ENCODE measurements around the gene EP400.

Gene EP400

DNA sequence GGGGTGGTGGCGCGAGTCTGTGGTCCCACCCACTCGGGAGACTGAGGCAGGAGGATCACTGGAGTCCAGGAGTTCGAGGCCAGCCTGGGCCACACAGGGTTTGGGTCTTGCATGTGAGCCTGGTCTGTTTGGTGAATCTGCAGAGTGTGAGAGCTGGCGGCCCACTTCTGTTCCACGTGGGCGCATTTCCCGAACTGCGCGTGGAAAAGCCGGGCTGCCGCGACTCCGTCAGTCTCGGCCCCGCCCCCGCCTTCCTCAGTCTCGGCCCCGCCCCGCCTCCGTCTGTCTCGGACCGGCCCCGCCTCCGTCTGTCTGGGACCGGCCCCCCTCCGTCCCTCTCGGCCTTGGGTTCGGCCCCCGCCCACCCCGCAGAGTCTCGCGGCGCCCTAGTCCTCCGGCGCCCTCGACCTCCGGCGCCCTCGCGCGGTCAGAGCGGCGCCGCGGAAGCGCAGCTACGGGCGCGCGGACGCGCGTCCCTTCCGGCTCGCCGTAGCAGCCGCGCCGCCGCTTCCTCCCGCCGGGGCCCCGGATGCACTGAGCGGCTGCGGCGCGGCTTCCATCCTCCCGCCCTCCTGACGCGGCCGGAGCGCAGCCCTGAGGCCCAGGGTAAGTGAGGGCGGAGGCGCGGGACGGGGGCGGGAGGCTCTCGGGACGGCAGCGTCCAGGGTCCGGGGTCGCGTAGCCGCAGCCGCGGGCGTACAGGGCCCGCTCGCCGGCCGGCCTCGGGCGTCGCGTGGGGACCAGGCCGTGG is at the start of gene EP400:
Gene EP400 (plus strand): TSS at position 512 of the 751 bp plus-strand sequence. CDS start 10,678 bp downstream, outside the sequence.
- Mint-ChIP-seq H3K27me3 (ENCODE audit: low read depth) (no peaks in the 10 kb centered on the region), H3K27ac (peak within 1 kb of the TSS; percentile 92), H3K9me3 (no peaks in the 10 kb centered on the region), H3K4me1 (ENCODE audit: low read depth) (peaks cover 25% of the 10 kb centered on the region), H3K36me3 (ENCODE audit: low read depth) (no peaks in the 10 kb centered on the region), H3K4me3 (peak within 1 kb of the TSS; percentile 89)

DNA sequence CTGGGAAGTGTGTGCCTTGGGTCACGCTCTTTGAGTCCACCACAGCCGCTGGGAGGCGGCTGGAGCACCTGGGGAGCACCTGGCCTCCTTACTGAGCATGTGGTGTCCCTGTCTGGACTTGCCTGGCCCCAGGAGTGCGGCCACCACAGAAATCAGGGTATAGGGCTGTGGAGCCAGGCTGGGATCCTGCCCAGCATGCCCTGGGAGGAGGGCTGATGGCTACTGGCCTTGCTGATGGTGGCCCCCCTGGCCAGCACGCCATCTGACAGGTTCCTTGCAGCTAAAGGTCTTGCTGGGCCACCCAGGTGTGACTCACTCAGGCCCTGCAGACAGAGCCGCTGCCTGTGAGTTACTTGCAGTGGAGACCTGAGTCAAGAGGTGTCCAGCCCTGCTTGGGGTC is 49.3 kb upstream of the EP400 start:
- no peak overlapping the region for H3K27ac Mint-ChIP-seq

DNA sequence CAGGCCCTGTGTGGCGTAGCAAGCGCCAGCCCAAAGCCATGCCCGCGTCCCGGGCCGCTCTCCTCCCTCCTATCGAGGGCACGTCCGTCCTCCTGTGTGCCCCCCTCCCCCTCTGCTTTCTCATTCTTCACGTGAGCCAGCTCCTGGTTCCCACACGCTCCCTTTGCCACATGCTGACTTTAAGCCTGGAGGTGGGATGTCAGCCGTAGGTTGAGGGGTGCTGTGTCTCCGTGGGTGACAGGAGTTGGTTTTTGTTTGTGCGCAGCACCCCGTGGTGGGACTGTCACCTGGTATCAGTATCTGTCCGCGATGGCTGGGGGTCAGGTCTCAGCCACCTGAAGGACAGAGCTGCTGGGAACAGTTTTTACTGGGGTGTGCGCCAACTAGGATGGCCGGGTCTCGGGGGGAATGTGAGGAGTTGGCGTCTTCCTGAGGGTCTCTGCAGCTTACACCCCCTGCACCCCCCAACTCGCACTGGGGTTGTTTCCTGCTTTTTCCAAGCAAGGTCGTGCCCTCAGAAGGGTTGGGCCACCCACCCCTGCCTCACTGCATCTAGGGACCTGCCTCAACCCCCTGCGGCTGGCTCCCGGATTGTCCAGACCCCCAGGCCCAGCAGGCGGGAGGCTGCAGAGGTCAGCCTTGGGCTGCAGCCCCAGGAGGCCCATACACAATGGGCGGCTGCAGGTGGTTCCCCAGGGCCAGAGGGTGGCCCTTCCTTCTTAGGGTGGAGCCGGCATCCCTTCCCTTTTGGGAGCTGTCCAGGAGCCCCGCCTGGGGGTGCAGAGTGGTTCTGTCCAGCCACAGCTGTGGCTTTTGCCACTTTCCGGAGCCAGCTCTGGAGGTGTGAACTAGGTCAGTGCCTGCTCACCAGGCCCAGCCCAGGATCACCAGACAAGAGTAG is 48.1 kb upstream of the EP400 start:
- H3K9me3 Mint-ChIP-seq = no peaks in the 10 kb centered on the region
- no peaks in the 10 kb centered on the region for H3K36me3 Mint-ChIP-seq (ENCODE audit: low read depth)
- H3K4me3 Mint-ChIP-seq = no peak overlapping the region

More for the DNA sequence above, 49.3 kb upstream of the EP400 start:
- Mint-ChIP-seq H3K9me3 (no peaks in the 10 kb centered on the region), H3K36me3 (ENCODE audit: low read depth) (no peaks in the 10 kb centered on the region), H3K4me3 (no peak overlapping the region), H3K4me1 (ENCODE audit: low read depth) (peaks cover 4% of the 10 kb centered on the region), H3K27me3 (ENCODE audit: low read depth) (no peaks in the 10 kb centered on the region)

GRCh38 chr12:131902332-131903241 is 47.2 kb upstream of the EP400 start:
- Mint-ChIP-seq H3K36me3 (ENCODE audit: low read depth) (no peaks in the 10 kb centered on the region), H3K27me3 (ENCODE audit: low read depth) (no peaks in the 10 kb centered on the region), H3K27ac (no peak overlapping the region), H3K9me3 (no peaks in the 10 kb centered on the region), H3K4me3 (no peak overlapping the region), H3K4me1 (ENCODE audit: low read depth) (peaks cover 6% of the 10 kb centered on the region)

More for the DNA sequence above, 48.1 kb upstream of the EP400 start:
- H3K27me3 Mint-ChIP-seq (ENCODE audit: low read depth) = no peaks in the 10 kb centered on the region
- H3K4me1 Mint-ChIP-seq (ENCODE audit: low read depth) = peaks cover 7% of the 10 kb centered on the region
- no peak overlapping the region for H3K27ac Mint-ChIP-seq

DNA sequence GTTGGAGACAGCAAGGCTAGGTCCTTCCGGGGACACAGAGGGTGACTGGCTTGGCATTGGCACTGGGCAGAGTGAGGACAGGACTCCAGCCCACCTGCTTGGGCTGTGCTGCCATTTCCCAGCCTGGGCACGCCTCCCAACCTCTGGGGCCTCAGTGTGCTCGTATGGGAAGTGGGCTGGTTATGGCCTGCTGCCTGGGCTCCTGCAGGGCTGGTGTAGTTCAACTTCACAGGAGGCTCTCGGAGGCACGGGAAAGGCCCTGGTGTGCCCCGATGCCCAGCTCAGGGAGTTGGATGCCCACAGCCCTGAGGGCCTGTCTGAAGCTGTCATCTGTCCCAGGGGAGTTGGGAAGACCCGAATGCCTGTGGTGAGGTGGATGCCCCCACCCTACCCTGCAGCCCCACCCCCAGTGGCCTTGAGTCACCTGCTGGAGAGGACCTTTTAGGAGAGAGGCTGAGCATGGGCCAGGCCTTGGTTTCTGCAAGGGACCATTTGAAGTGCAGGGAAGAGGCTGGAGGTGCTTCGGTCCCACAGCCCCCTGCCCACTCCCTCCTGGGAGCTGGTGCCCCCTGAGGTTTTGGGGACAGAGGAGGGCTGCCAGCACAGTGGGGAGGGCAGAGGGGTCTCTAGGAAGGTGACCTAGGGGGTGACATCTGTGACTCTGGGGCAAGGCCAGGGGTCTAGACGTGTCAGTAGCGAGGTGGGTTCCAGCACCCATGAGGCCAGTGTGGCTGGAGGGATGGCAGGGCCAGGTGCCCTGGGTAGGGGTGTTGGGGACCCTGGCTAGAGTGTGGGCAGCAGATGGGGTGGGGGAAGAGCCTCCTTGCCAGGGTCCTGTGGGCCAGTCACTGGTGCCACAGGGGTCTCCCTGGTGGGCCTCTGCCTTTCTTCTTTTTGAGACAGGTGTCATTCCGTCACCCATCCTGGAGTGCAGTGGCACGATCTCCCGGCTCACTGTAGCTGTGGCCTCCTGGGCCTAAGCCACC is 46.2 kb upstream of the EP400 start:
- H3K27ac Mint-ChIP-seq = no peak overlapping the region
- no peaks in the 10 kb centered on the region for H3K9me3 Mint-ChIP-seq
- peaks cover 6% of the 10 kb centered on the region for H3K4me1 Mint-ChIP-seq (ENCODE audit: low read depth)
- no peaks in the 10 kb centered on the region for H3K27me3 Mint-ChIP-seq (ENCODE audit: low read depth)
- H3K36me3 Mint-ChIP-seq (ENCODE audit: low read depth) = no peaks in the 10 kb centered on the region
- no peak overlapping the region for H3K4me3 Mint-ChIP-seq

DNA sequence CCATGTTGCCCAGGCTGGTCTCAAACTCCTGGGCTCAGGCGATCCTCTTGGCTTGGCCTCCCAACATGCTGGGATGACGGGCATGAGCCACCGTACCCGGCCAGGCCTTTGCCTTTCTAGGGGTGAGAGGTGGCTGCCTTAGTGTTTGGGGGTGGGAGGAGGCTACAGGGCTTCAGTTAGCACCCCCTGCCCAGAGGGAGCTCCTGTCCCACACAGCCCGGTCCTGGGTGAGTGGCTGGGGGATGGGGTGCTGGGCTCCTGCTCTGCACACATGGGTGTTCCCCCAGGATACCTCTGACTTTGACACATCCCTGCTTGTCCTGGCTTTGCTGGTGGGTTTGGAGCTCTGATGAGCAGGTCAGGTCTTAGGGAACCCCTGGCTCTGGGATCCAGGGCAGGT is 45.4 kb upstream of the EP400 start:
- H3K36me3 Mint-ChIP-seq (ENCODE audit: low read depth) = no peaks in the 10 kb centered on the region
- no peak overlapping the region for H3K4me3 Mint-ChIP-seq
- H3K27ac Mint-ChIP-seq = no peak overlapping the region
- H3K4me1 Mint-ChIP-seq (ENCODE audit: low read depth) = peaks cover 6% of the 10 kb centered on the region
- H3K9me3 Mint-ChIP-seq = no peaks in the 10 kb centered on the region
- no peaks in the 10 kb centered on the region for H3K27me3 Mint-ChIP-seq (ENCODE audit: low read depth)

DNA sequence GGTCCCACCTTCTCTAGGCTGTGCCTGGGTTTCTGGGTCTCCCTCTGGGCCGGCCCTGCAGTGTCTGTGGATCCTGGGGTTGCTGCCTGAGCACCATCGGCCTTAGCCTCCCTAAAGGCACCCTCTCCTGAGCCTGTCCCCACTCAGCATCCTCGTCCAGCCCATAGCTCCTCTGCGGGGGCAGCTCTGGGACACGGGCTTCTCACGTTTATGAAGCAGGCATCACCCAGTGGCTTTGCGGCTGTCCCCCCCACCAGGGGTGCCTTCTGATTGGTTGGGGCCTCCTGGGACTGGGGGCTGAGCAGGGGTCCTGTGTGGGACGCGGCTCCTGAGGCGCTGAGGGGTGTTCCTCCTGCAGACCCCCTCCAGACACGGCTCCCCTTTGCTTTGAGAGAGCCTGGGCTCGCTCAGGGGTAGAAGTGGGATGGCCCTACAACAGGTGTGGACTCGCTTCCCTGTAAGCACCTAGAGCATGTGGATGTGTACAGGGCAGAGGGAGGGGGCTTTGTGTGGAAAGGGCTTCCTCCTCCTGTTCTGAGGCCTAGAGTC is 44.6 kb upstream of the EP400 start:
- Mint-ChIP-seq H3K9me3 (no peaks in the 10 kb centered on the region), H3K4me1 (ENCODE audit: low read depth) (peaks cover 5% of the 10 kb centered on the region), H3K27ac (no peak overlapping the region), H3K27me3 (ENCODE audit: low read depth) (no peaks in the 10 kb centered on the region), H3K4me3 (no peak overlapping the region), H3K36me3 (ENCODE audit: low read depth) (no peaks in the 10 kb centered on the region)

- H3K9me3 Mint-ChIP-seq = no peaks in the 10 kb centered on the region
- no peak overlapping the region for H3K27ac Mint-ChIP-seq
- no peaks in the 10 kb centered on the region for H3K36me3 Mint-ChIP-seq (ENCODE audit: low read depth)
- no peak overlapping the region for H3K4me3 Mint-ChIP-seq
- peaks cover 4% of the 10 kb centered on the region for H3K4me1 Mint-ChIP-seq (ENCODE audit: low read depth)
- H3K27me3 Mint-ChIP-seq (ENCODE audit: low read depth) = no peaks in the 10 kb centered on the region
These were observed 44.1 kb upstream of the EP400 start for GRCh38 chr12:131905630-131906091.

DNA sequence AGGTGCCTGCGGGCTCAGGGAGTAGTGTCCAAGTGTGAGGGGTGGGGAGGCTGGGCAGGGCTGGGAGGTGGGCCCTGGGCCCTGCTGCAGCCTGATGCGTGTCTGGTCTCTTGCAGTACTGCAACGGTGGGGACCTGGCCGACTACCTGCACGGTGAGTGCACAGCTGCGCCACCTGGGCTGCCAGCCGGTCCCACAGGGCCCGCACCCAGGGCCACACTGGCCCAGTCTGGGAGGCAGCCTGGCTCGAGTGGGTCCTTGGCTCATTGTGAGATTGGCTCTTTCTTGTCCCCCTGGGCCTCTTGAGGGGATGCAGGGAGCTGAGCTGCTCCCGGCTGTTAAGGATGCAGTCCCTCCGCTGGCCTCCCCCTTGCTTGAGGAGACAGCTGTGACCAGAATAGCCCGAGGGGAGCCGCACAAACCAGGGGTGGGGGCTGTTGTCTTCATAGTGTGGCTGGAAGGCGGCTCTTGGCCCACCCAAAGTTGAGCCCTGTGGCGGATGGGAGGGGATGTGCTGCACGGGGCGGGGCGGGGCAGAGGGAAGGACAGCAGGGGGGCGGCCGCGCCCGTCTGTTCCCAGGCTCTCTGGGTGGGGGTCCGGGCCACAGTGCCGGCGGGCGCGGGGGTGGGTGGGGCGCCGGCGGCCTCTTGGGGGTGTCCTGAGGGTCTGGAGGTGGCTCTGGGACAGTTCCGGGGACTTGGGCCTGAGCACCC is 42.2 kb upstream of the EP400 start:
- Mint-ChIP-seq H3K4me1 (ENCODE audit: low read depth) (peaks cover 4% of the 10 kb centered on the region), H3K36me3 (ENCODE audit: low read depth) (no peaks in the 10 kb centered on the region)

DNA sequence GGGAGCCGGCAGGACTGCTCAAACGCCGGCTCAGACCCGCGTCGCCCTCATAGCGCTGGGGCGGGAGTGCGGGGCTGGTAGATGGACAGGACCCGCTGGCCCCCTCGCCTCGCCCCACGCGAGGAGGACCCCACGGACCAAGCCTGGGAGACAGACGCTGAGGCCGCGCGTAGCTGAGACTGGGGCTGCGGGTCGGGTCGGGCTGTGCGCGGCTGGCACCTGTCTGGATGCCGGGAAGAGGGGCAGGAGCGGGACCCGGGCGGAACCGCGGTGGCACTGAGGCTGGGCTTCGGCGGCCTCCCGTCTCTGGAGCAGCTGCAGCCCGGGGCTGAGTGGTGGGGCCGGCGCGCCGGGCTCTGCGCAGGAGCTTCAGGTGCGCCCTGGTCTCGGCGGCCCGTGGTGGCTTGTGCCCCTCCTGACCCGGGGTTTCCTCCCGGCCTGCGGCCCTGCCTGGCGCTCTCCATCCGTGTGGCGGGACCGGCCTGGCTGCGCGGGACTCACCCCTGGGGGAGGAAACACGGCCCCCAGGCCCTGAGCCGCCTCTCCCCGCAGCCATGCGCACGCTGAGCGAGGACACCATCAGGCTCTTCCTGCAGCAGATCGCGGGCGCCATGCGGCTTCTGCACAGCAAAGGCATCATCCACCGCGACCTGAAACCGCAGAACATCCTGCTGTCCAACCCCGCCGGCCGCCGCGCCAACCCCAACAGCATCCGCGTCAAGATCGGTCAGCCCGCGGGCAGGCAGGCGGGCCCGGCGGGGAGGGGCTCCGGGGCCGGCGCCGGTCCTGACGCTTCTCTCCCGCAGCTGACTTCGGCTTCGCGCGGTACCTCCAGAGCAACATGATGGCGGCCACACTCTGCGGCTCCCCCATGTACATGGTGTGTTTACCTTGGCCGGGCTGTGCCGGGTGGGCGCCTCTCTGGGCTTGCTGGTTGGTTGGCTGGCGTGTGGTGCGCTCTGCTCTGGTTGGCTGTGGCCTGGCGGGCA is 41.4 kb upstream of the EP400 start:
- no peaks in the 10 kb centered on the region for H3K9me3 Mint-ChIP-seq
- peaks cover 4% of the 10 kb centered on the region for H3K4me1 Mint-ChIP-seq (ENCODE audit: low read depth)
- no peak overlapping the region for H3K27ac Mint-ChIP-seq
- no peaks in the 10 kb centered on the region for H3K27me3 Mint-ChIP-seq (ENCODE audit: low read depth)
- no peak overlapping the region for H3K4me3 Mint-ChIP-seq
- no peaks in the 10 kb centered on the region for H3K36me3 Mint-ChIP-seq (ENCODE audit: low read depth)

More for the DNA sequence above, 42.2 kb upstream of the EP400 start:
- no peak overlapping the region for H3K27ac Mint-ChIP-seq
- no peaks in the 10 kb centered on the region for H3K9me3 Mint-ChIP-seq
- no peaks in the 10 kb centered on the region for H3K27me3 Mint-ChIP-seq (ENCODE audit: low read depth)
- H3K4me3 Mint-ChIP-seq = no peak overlapping the region

DNA sequence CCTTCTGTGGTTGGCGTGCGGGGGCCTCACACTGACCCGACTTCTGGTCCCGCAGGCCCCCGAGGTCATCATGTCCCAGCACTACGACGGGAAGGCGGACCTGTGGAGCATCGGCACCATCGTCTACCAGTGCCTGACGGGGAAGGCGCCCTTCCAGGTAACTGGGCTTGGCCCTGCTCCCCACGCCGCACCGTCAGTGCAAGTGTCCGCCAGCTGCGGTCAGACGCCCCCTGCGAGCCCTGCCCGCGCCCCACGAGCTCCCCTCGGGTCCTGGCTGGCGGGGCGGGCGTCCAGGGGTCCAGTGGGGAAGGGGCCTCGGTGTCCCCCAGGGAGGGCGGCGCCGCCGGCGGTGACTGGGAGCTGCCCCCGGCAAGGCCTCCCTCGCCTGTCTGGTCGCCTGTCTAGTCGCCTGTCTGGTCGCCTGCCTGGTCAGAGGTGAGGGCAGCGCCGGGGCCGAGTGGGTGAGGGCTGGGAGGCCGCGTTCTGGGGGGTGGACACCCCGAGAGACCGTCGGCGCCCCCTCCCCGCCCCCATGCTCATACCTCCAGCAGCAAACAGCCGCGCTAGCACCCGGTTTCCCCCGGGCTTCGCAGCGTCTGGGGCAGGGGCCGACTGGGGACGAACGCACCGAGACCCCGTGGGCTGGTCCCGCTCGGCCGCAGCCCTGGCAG is 40.5 kb upstream of the EP400 start:
- no peaks in the 10 kb centered on the region for H3K36me3 Mint-ChIP-seq (ENCODE audit: low read depth)
- no peaks in the 10 kb centered on the region for H3K9me3 Mint-ChIP-seq

More for the DNA sequence above, 40.5 kb upstream of the EP400 start:
- Mint-ChIP-seq H3K4me1 (ENCODE audit: low read depth) (peaks cover 4% of the 10 kb centered on the region), H3K27me3 (ENCODE audit: low read depth) (no peaks in the 10 kb centered on the region), H3K27ac (no peak overlapping the region), H3K4me3 (no peak overlapping the region)

All from T-helper 1 cell treated with Interleukin-12 subunit alpha and Interleukin-12 subunit beta and Interleukin-4 antibody, amounts not matched to agents 30 μg/mL and 1 μg/mL, for 36 hours (primary cell).